HepG2 (cell line): ENCODE results near the gene SDK1. TPM values are rescaled to one million over a fixed set of nuclear protein-coding genes. Genes with fewer than 3 reads are reported as not detected.

Experiments
- AKAP8 ChIP-seq: sonication (generic); formaldehyde crosslinking; IDR thresholded peaks from 2 replicates; pipeline ENCODE4 v1.5.1; 2020; ENCODE audit warnings: mild to moderate bottlenecking, missing genetic modification reagents
- CENPT ChIP-seq: sonication (generic); formaldehyde crosslinking; IDR thresholded peaks from 2 replicates; pipeline ENCODE4 v1.8.0; 2022; ENCODE audit warnings: low read depth, mild to moderate bottlenecking, moderate library complexity, missing genetic modification reagents
- GTF3A ChIP-seq: sonication (generic); formaldehyde crosslinking; conservative IDR thresholded peaks from 2 replicates; pipeline ENCODE4 v1.4.0; 2020; ENCODE audit warnings: mild to moderate bottlenecking, missing genetic modification reagents
- IKZF4 ChIP-seq: sonication (generic); formaldehyde crosslinking; IDR thresholded peaks from 2 replicates; pipeline ENCODE4 v1.5.1; 2020; ENCODE audit warnings: borderline replicate concordance, mild to moderate bottlenecking, low read depth, missing genetic modification reagents; ENCODE audit errors: not compliant biosample characterization
- MYC ChIP-seq: sonication (generic); formaldehyde crosslinking; IDR thresholded peaks from 2 replicates; pipeline ENCODE4 v1.9.0; 2021; ENCODE audit warnings: missing genetic modification reagents, borderline replicate concordance
- PRPF4 ChIP-seq: fragments of 200-400 bp; formaldehyde crosslinking; IDR thresholded peaks from 2 replicates; pipeline ENCODE4 v1.6.1; 2016; ENCODE audit warnings: low read length, low read depth; ENCODE audit not compliant: poor library complexity, severe bottlenecking
- SATB2 ChIP-seq: sonication (generic); formaldehyde crosslinking; IDR thresholded peaks from 2 replicates; pipeline ENCODE4 v1.5.0; 2020; ENCODE audit warnings: missing genetic modification reagents
- SRSF4 ChIP-seq: fragments of 200-400 bp; formaldehyde crosslinking; IDR thresholded peaks from one replicate; pipeline ENCODE4 v1.6.1; 2018; ENCODE audit warnings: mild to moderate bottlenecking, low read depth, low read length, moderate library complexity; ENCODE audit not compliant: poor library complexity, severe bottlenecking
- TAF1 ChIP-seq: sonication (generic); formaldehyde crosslinking; IDR thresholded peaks from 2 replicates; pipeline ENCODE4 v1.4.0; 2020; ENCODE audit warnings: missing genetic modification reagents
- TEAD3 ChIP-seq: optimal IDR thresholded peaks from 2 replicates; pipeline ENCODE3; 2016; ENCODE audit warnings: borderline replicate concordance
- UBTF ChIP-seq: sonication (generic); formaldehyde crosslinking; IDR thresholded peaks from 2 replicates; pipeline ENCODE4 v1.4.0; 2020; ENCODE audit warnings: mild to moderate bottlenecking, missing genetic modification reagents
- WIZ ChIP-seq: sonication (generic); formaldehyde crosslinking; IDR thresholded peaks from 2 replicates; pipeline ENCODE4 v1.5.1; 2020; ENCODE audit warnings: mild to moderate bottlenecking, missing genetic modification reagents
- ZKSCAN8 ChIP-seq: IDR thresholded peaks from 2 replicates; pipeline ENCODE4 v1.6.1; 2016; ENCODE audit warnings: borderline replicate concordance, missing genetic modification reagents, missing compliant biosample characterization
- ZNF235 ChIP-seq: sonication (generic); formaldehyde crosslinking; IDR thresholded peaks from 2 replicates; pipeline ENCODE4 v1.8.1; 2023; ENCODE audit warnings: mild to moderate bottlenecking, missing genetic modification reagents, borderline replicate concordance
- ZNF333 ChIP-seq: sonication (generic); formaldehyde crosslinking; IDR thresholded peaks from 2 replicates; pipeline ENCODE4 v1.4.0; 2020; ENCODE audit warnings: mild to moderate bottlenecking, missing genetic modification reagents, borderline replicate concordance
- ZNF737 ChIP-seq: sonication (generic); formaldehyde crosslinking; IDR thresholded peaks from 2 replicates; pipeline ENCODE4 v1.5.0; 2020; ENCODE audit warnings: missing genetic modification reagents, mild to moderate bottlenecking, borderline replicate concordance
- ZNF761 ChIP-seq: sonication (generic); formaldehyde crosslinking; conservative IDR thresholded peaks from 2 replicates; pipeline ENCODE4 v1.4.0; 2020; ENCODE audit warnings: mild to moderate bottlenecking, missing genetic modification reagents
- ZNF792 ChIP-seq: IDR thresholded peaks from 2 replicates; pipeline ENCODE4 v1.6.1; 2016
- ZNF891 ChIP-seq: sonication (generic); formaldehyde crosslinking; IDR thresholded peaks from 2 replicates; pipeline ENCODE4 v1.5.0; 2020; ENCODE audit warnings: mild to moderate bottlenecking, missing genetic modification reagents
- polyA plus RNA-seq, 8 experiments: library from polyadenylated mRNA; depleted of rRNA in 3 of 8; stranded (reverse) in 7 of 8; unstranded in 1 of 8; fragments of >200 nt; fragmentation: Illumina TruSeq in 4 of 8; extraction: Trizol in 4 of 8; gene quantifications; 2 replicates each; pipeline versions ENCODE4 v1.2.1 to v1.2.3, GENCODE V29; 2011 to 2016; ENCODE audit warnings: low read depth in 4 of 8, missing spikeins in 1 of 8, mixed read lengths in 1 of 8; ENCODE audit not compliant: insufficient read depth in 1 of 8
- total RNA-seq, 5 experiments: library from RNA; depleted of rRNA; stranded (reverse); fragments of >200 nt; fragmentation: Illumina TruSeq; extraction: Trizol; gene quantifications; 2 replicates each; pipeline ENCODE4 v1.2.3, GENCODE V29; 2016; ENCODE audit warnings: low read depth in 1 of 5
- TF ChIP-seq, protein P1 (sequence below): sonication (generic); formaldehyde crosslinking; IDR thresholded peaks from 2 replicates; pipeline ENCODE4 v1.4.0; 2020; ENCODE audit warnings: missing genetic modification reagents, borderline replicate concordance
- TF ChIP-seq, protein P2 (sequence below): sonication (generic); formaldehyde crosslinking; IDR thresholded peaks from 2 replicates; pipeline ENCODE4 v1.4.0; 2020; ENCODE audit warnings: missing genetic modification reagents, mild to moderate bottlenecking, borderline replicate concordance

SDK1 gene
- total and polyA plus RNA-seq, 2 of the 13 experiments (the other 11 are each of a cell fraction or from before 2014, with no cell fraction given), result 0.35 to 2.4 TPM

DNA sequence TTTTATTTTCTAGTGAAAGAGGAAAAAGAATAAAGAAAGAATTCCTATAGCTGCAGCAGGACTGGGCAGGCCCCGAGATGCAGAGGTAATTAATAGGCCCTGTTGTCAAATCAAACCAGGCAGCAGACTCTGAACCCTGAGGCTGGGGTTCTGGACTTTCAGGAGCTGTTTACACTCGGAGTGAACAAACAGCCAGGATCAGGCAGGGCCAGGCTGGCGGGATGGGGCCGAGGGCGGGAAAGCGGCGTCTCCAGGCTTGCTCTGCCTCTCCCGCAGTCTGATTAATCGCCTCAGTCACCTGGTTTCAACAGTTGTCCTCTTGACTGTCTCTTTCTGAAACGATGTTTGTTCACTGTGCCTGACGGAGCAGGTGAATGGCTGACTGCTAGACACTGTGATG, 705.6 kb downstream of the SDK1 start (continued):
- TF ChIP-seq AKAP8 (CRISPR knock-in tag), result no peak
- TF ChIP-seq MYC, result peak; percentile 54; the same call in 1 of the 2 replicates
- TF ChIP-seq WIZ (CRISPR knock-in tag), result no peak
- TF ChIP-seq, protein P1, sequence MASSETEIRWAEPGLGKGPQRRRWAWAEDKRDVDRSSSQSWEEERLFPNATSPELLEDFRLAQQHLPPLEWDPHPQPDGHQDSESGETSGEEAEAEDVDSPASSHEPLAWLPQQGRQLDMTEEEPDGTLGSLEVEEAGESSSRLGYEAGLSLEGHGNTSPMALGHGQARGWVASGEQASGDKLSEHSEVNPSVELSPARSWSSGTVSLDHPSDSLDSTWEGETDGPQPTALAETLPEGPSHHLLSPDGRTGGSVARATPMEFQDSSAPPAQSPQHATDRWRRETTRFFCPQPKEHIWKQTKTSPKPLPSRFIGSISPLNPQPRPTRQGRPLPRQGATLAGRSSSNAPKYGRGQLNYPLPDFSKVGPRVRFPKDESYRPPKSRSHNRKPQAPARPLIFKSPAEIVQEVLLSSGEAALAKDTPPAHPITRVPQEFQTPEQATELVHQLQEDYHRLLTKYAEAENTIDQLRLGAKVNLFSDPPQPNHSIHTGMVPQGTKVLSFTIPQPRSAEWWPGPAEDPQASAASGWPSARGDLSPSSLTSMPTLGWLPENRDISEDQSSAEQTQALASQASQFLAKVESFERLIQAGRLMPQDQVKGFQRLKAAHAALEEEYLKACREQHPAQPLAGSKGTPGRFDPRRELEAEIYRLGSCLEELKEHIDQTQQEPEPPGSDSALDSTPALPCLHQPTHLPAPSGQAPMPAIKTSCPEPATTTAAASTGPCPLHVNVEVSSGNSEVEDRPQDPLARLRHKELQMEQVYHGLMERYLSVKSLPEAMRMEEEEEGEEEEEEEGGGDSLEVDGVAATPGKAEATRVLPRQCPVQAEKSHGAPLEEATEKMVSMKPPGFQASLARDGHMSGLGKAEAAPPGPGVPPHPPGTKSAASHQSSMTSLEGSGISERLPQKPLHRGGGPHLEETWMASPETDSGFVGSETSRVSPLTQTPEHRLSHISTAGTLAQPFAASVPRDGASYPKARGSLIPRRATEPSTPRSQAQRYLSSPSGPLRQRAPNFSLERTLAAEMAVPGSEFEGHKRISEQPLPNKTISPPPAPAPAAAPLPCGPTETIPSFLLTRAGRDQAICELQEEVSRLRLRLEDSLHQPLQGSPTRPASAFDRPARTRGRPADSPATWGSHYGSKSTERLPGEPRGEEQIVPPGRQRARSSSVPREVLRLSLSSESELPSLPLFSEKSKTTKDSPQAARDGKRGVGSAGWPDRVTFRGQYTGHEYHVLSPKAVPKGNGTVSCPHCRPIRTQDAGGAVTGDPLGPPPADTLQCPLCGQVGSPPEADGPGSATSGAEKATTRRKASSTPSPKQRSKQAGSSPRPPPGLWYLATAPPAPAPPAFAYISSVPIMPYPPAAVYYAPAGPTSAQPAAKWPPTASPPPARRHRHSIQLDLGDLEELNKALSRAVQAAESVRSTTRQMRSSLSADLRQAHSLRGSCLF, result no peak
- no peak for TF ChIP-seq ZNF737 (CRISPR knock-in tag)
- TF ChIP-seq PRPF4, result no peak
- TF ChIP-seq, protein P2, sequence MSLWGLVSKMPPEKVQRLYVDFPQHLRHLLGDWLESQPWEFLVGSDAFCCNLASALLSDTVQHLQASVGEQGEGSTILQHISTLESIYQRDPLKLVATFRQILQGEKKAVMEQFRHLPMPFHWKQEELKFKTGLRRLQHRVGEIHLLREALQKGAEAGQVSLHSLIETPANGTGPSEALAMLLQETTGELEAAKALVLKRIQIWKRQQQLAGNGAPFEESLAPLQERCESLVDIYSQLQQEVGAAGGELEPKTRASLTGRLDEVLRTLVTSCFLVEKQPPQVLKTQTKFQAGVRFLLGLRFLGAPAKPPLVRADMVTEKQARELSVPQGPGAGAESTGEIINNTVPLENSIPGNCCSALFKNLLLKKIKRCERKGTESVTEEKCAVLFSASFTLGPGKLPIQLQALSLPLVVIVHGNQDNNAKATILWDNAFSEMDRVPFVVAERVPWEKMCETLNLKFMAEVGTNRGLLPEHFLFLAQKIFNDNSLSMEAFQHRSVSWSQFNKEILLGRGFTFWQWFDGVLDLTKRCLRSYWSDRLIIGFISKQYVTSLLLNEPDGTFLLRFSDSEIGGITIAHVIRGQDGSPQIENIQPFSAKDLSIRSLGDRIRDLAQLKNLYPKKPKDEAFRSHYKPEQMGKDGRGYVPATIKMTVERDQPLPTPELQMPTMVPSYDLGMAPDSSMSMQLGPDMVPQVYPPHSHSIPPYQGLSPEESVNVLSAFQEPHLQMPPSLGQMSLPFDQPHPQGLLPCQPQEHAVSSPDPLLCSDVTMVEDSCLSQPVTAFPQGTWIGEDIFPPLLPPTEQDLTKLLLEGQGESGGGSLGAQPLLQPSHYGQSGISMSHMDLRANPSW (CRISPR knock-in tag), result no peak
- TF ChIP-seq TAF1 (CRISPR knock-in tag), result no peak; the same call in 1 of the 2 replicates
- TF ChIP-seq ZNF891 (CRISPR knock-in tag), result no peak
- TF ChIP-seq ZKSCAN8 (CRISPR knock-in tag), result no peak; the same call in 1 of the 2 replicates
- TF ChIP-seq ZNF333, result no peak
- no peak for TF ChIP-seq SRSF4
- TF ChIP-seq ZNF761 (CRISPR knock-in tag), result no peak
- peak; percentile 40; the same call in 1 of the 2 replicates for TF ChIP-seq UBTF (CRISPR knock-in tag)
- no peak for TF ChIP-seq GTF3A (CRISPR knock-in tag)
- TF ChIP-seq CENPT, result no peak
- no peak for TF ChIP-seq IKZF4 (CRISPR knock-in tag)
- TF ChIP-seq SATB2 (CRISPR knock-in tag), result no peak
- TF ChIP-seq ZNF235 (CRISPR knock-in tag), result no peak
- peak; percentile 33; the same call in 1 of the 2 replicates for TF ChIP-seq ZNF792 (CRISPR knock-in tag)
- peak; percentile 13 for TF ChIP-seq TEAD3 (CRISPR knock-in tag)
